ENCODE data around the gene COL4A2. TPM values are rescaled to one million over a fixed set of nuclear protein-coding genes. Genes with fewer than 3 reads are reported as not detected.

The COL4A2 gene
- total and polyA plus RNA-seq, 2 experiments from 2014 or later: 146 to 455 TPM

GRCh38 chr13:110283736-110284517 lies 23.2 kb upstream of the COL4A2 start:
- Histone ChIP-seq H3K27me3 (replicated peaks; ENCODE audit: insufficient read depth) (no peaks in the 10 kb centered on the region), H3K27ac (no peak overlapping the region), H3K4me1 (ENCODE audit: insufficient read depth) (peaks cover 12% of the 10 kb centered on the region), H3K4me2 (ENCODE audit: unreplicated experiment) (no peak overlapping the region), H3K4me3 (no peak overlapping the region), H3K9me3 (ENCODE audit: low read depth) (no peaks in the 10 kb centered on the region), H3K79me2 (ENCODE audit: insufficient read depth) (peaks cover 13% of the 10 kb centered on the region), H3K9ac (no peak overlapping the region), H3K36me3 (ENCODE audit: low read depth) (no peaks in the 10 kb centered on the region), H3K9me2 (ENCODE audit: insufficient read depth) (no peaks in the 10 kb centered on the region), H2AFZ (no peak overlapping the region), H3F3A (ENCODE audit: insufficient read depth) (0 out of 2 replicates have a peak, but pooled peaks cover 17% of the 10 kb centered on the region), H4K20me1 (ENCODE audit: insufficient read depth) (peaks cover 4% of the 10 kb centered on the region; the same call in 1 of the 2 replicates)
- in situ Hi-C loops (cut with MboI): no loop called here
- 55 to 59% methylated on average over 7 of the region's 7 CpGs for WGBS, 2 experiments (ENCODE audit: low coverage in 1 of 2, low lambda C conversion rate in 2 of 2, missing lambda C conversion rate in 2 of 2)
- DNase-seq: peak; percentile 70
- TF ChIP-seq EZH2 (IDR thresholded peaks at IDR 0.05; ENCODE audit: insufficient read depth, poor library complexity, severe bottlenecking) (no peak), EZH2phosphoT487 (IDR thresholded peaks at IDR 0.05; ENCODE audit: insufficient read depth, low read depth) (peak; percentile 99)

GRCh38 chr13:110284779-110285484 lies 22.2 kb upstream of the COL4A2 start:
- Histone ChIP-seq H4K20me1 (ENCODE audit: insufficient read depth) (peaks cover 4% of the 10 kb centered on the region; the same call in 1 of the 2 replicates), H3K9ac (no peak overlapping the region), H3K79me2 (ENCODE audit: insufficient read depth) (peaks cover 9% of the 10 kb centered on the region; the same call in 1 of the 2 replicates), H3K4me2 (ENCODE audit: unreplicated experiment) (no peak overlapping the region), H3K9me3 (ENCODE audit: low read depth) (no peaks in the 10 kb centered on the region), H3K36me3 (ENCODE audit: low read depth) (no peaks in the 10 kb centered on the region), H3K27me3 (replicated peaks; ENCODE audit: insufficient read depth) (no peaks in the 10 kb centered on the region), H3K27ac (no peak overlapping the region), H2AFZ (no peak overlapping the region), H3K9me2 (ENCODE audit: insufficient read depth) (no peaks in the 10 kb centered on the region), H3F3A (ENCODE audit: insufficient read depth) (0 out of 2 replicates have a peak, but pooled peaks cover 17% of the 10 kb centered on the region), H3K4me1 (ENCODE audit: insufficient read depth) (peaks cover 12% of the 10 kb centered on the region), H3K4me3 (no peak overlapping the region)
- DNase-seq: no peak
- in situ Hi-C loops (cut with MboI): no loop called here
- WGBS, 2 experiments (ENCODE audit: low coverage in 1 of 2, low lambda C conversion rate in 2 of 2, missing lambda C conversion rate in 2 of 2): 79 to 81% methylated on average over 11 of the region's 11 CpGs
- no peak for TF ChIP-seq EZH2phosphoT487 (IDR thresholded peaks at IDR 0.05; ENCODE audit: insufficient read depth, low read depth)
- TF ChIP-seq EZH2 (IDR thresholded peaks at IDR 0.05; ENCODE audit: insufficient read depth, poor library complexity, severe bottlenecking): no peak

GRCh38 chr13:110285991-110286832 lies 20.9 kb upstream of the COL4A2 start:
- 0 out of 2 replicates have a peak, but pooled peaks cover 17% of the 10 kb centered on the region for H3F3A ChIP-seq (ENCODE audit: insufficient read depth)
- peaks cover 12% of the 10 kb centered on the region for H3K4me1 ChIP-seq (ENCODE audit: insufficient read depth)
- H3K9ac ChIP-seq: no peak overlapping the region
- no peak overlapping the region for H2AFZ ChIP-seq
- 86 to 89% methylated on average over 14 of the region's 14 CpGs for WGBS, 2 experiments (ENCODE audit: low coverage in 1 of 2, low lambda C conversion rate in 2 of 2, missing lambda C conversion rate in 2 of 2)
- peaks cover 4% of the 10 kb centered on the region; the same call in 1 of the 2 replicates for H4K20me1 ChIP-seq (ENCODE audit: insufficient read depth)
- 0 out of 2 replicates have a peak, but pooled peaks cover 1% of the 10 kb centered on the region for H3K79me2 ChIP-seq (ENCODE audit: insufficient read depth)
- in situ Hi-C loops (cut with MboI): no loop called here
- H3K4me3 ChIP-seq: no peak overlapping the region
- no peak for DNase-seq
- TF ChIP-seq EZH2 (IDR thresholded peaks at IDR 0.05; ENCODE audit: insufficient read depth, poor library complexity, severe bottlenecking) (no peak), EZH2phosphoT487 (IDR thresholded peaks at IDR 0.05; ENCODE audit: insufficient read depth, low read depth) (no peak)
- no peak overlapping the region for H3K4me2 ChIP-seq (ENCODE audit: unreplicated experiment)
- no peaks in the 10 kb centered on the region for H3K9me3 ChIP-seq (ENCODE audit: low read depth)
- H3K27ac ChIP-seq: no peak overlapping the region
- no peaks in the 10 kb centered on the region for H3K9me2 ChIP-seq (ENCODE audit: insufficient read depth)
- H3K27me3 ChIP-seq (replicated peaks; ENCODE audit: insufficient read depth): no peaks in the 10 kb centered on the region
- H3K36me3 ChIP-seq (ENCODE audit: low read depth): no peaks in the 10 kb centered on the region
